Stomach (tissue), 9 donors: ENCODE data around the gene CPVL. TPM values are rescaled to one million over a fixed set of nuclear protein-coding genes. Genes with fewer than 3 reads are reported as not detected.

ENCODE experiments used
- DNase-seq, 2 donors: peaks; one replicate each; pipeline versions ENCODE4 v3.0.0 to v3.0.0-alpha.2; 2013 to 2019
- H3K27ac ChIP-seq, 5 donors: fragments of 200-600 bp in 4 of 5; sonication (generic) in 4 of 5; one replicate each; pipeline ENCODE4 v1.5.1; 2013 to 2019; ENCODE audit warnings: mild to moderate bottlenecking in 1 of 5, moderate library complexity in 1 of 5
- H3K27me3 ChIP-seq, 3 donors: fragments of 200-600 bp; sonication (generic); one replicate each; pipeline ENCODE4 v1.5.1; 2017 to 2019; ENCODE audit warnings: mixed run types in 1 of 3
- H3K36me3 ChIP-seq, 4 donors: fragments of 200-600 bp; sonication (generic); 1 replicate in 3 of 4; 2 replicates in 1 of 4; pipeline ENCODE4 v1.5.1; 2016 to 2019
- H3K4me1 ChIP-seq, 4 donors: fragments of 200-600 bp; sonication (generic); one replicate each; pipeline ENCODE4 v1.5.1; 2016 to 2019
- H3K4me3 ChIP-seq, 4 donors: fragments of 200-600 bp; sonication (generic) in 3 of 4; one replicate each; pipeline ENCODE4 v1.5.1; 2016 to 2019; ENCODE audit warnings: mild to moderate bottlenecking in 1 of 4
- H3K9me3 ChIP-seq, 4 donors: fragments of 200-600 bp; sonication (generic); one replicate each; pipeline ENCODE4 v1.5.1; 2016 to 2019
- CTCF ChIP-seq, 7 experiments: fragments of 450-650 bp in 4 of 7; fragments of 200-600 bp in 3 of 7; sonication (generic) in 3 of 7; IDR thresholded peaks; one replicate each; pipeline ENCODE4 v1.5.1; 2016 to 2019; ENCODE audit warnings: antibody characterized with exemption in 7 of 7, control low read depth in 2 of 7, mild to moderate bottlenecking in 1 of 7
- EP300 ChIP-seq: sonication (generic); formaldehyde crosslinking; IDR thresholded peaks from one replicate; pipeline ENCODE4 v1.6.1; 2017; ENCODE audit warnings: antibody characterized with exemption
- POLR2A ChIP-seq, 4 donors: fragments of 450-650 bp; IDR thresholded peaks; one replicate each; pipeline ENCODE4 v1.6.1; 2016; ENCODE audit warnings: antibody characterized with exemption in 4 of 4, control low read depth in 2 of 4, mild to moderate bottlenecking in 1 of 4, moderate library complexity in 1 of 4
- POLR2AphosphoS5 ChIP-seq, 3 donors: sonication (generic); formaldehyde crosslinking; IDR thresholded peaks; one replicate each; pipeline ENCODE4 v1.6.1; 2016; ENCODE audit warnings: antibody characterized with exemption in 3 of 3
- WGBS, 5 donors: extraction: QIAGEN DNeasy Blood & Tissue Kit in 3 of 5; methylation state at CpG; one replicate each; pipeline versions ENCODE4 v1.1.5 to v1.1.7; 2013 to 2018; 5-methylcytosine and 5-hydroxymethylcytosine counted together
- intact Hi-C: fragments of 100-400 bp; cut with DNase I; formaldehyde crosslinking; loops from one replicate; pipeline ENCODE4 v1.15.1; 2023; ENCODE audit warnings: low total_unique reads
- polyA plus RNA-seq, 3 donors: library from polyadenylated mRNA; stranded (reverse); fragments of 200-250 nt; gene quantifications; one replicate each; pipeline ENCODE4 v1.2.3, GENCODE V29; 2013
- total RNA-seq, 5 donors: library from RNA; depleted of rRNA; stranded (reverse); fragments of >200 nt; gene quantifications; one replicate each; pipeline versions ENCODE4 v1.1.0 to v1.2.3, GENCODE V29; 2014 to 2016
- donor health status: healthy with polysubstance abuse.
- donor health status: Bipolar disorder and iron deficiency.
- donor health status: healthy.

Gene CPVL
- total and polyA plus RNA-seq, 8 donors: 4.1 to 24.3 (median 17.5) TPM; not detected in 3

GRCh38 chr7:29032146-29032545 is 114.2 kb downstream of the CPVL start:
- Histone ChIP-seq H3K27ac (no peak overlapping the region), H3K4me1 (no peaks in the 10 kb centered on the region), H3K9me3 (peaks cover 0 to 10% (median 4%) of the 10 kb centered on the region in 4 donors), H3K27me3 (no peaks in the 10 kb centered on the region), H3K4me3 (no peak overlapping the region), H3K36me3 (no peaks in the 10 kb centered on the region)
- no peak for DNase-seq
- intact Hi-C loops: no loop called here
- TF ChIP-seq CTCF (IDR thresholded peaks at IDR 0.05) (no peak), POLR2A (IDR thresholded peaks at IDR 0.05) (no peak)
- 87 to 93% (median 89%) methylated on average over 4 of the region's 4 CpGs for WGBS, 5 donors

GRCh38 chr7:29030781-29031275 is 115.5 kb downstream of the CPVL start:
- peaks cover 0 to 18% (median 9%) of the 10 kb centered on the region in 4 donors for H3K9me3 ChIP-seq
- H3K4me3 ChIP-seq: no peak overlapping the region
- no peak overlapping the region for H3K27ac ChIP-seq
- intact Hi-C loops: no loop called here
- H3K27me3 ChIP-seq: no peaks in the 10 kb centered on the region
- no peak for TF ChIP-seq EP300
- TF ChIP-seq POLR2A (IDR thresholded peaks at IDR 0.05): no peak
- no peak for TF ChIP-seq POLR2AphosphoS5 (IDR thresholded peaks at IDR 0.05)
- no peak for TF ChIP-seq CTCF (IDR thresholded peaks at IDR 0.05)
- no peak for DNase-seq
- no peaks in the 10 kb centered on the region for H3K4me1 ChIP-seq
- 77 to 92% (median 88%) methylated on average over 3 of the region's 3 CpGs for WGBS, 5 donors
- no peaks in the 10 kb centered on the region for H3K36me3 ChIP-seq

- Histone ChIP-seq H3K27me3 (no peaks in the 10 kb centered on the region), H3K36me3 (no peaks in the 10 kb centered on the region), H3K27ac (no peak overlapping the region), H3K9me3 (peaks cover 0 to 41% (median 29%) of the 10 kb centered on the region in 4 donors), H3K4me1 (no peaks in the 10 kb centered on the region), H3K4me3 (no peak overlapping the region)
- intact Hi-C loops: no loop called here
- 89 to 100% (median 93%) methylated on average over 4 to 6 of the region's 6 CpGs for WGBS, 5 donors
- no peak for DNase-seq
- TF ChIP-seq CTCF (IDR thresholded peaks at IDR 0.05) (no peak), EP300 (no peak)
Measured at GRCh38 chr7:29022291-29022988, 123.9 kb downstream of the CPVL start.

GRCh38 chr7:29019896-29020295 is 126.4 kb downstream of the CPVL start:
- TF ChIP-seq EP300: no peak
- TF ChIP-seq POLR2AphosphoS5 (IDR thresholded peaks at IDR 0.05): no peak
- no peak for TF ChIP-seq POLR2A (IDR thresholded peaks at IDR 0.05)
- TF ChIP-seq CTCF (IDR thresholded peaks at IDR 0.05): no peak
- no peak overlapping the region for H3K4me3 ChIP-seq
- no peaks in the 10 kb centered on the region for H3K36me3 ChIP-seq
- H3K27me3 ChIP-seq: no peaks in the 10 kb centered on the region
- H3K4me1 ChIP-seq: no peaks in the 10 kb centered on the region
- no peak overlapping the region for H3K27ac ChIP-seq
- DNase-seq: no peak
- intact Hi-C loops: no loop called here
- 84 to 90% (median 88%) methylated on average over 5 of the region's 5 CpGs for WGBS, 5 donors
- peaks cover 0 to 23% (median 13%) of the 10 kb centered on the region in 4 donors for H3K9me3 ChIP-seq
